Thyroid gland (tissue), 4 donors: ENCODE results near the gene REG1B. TPM values are rescaled to one million over a fixed set of nuclear protein-coding genes. Genes with fewer than 3 reads are reported as not detected.
"Not testable (repeated sequence)": the region's sequence is repeated elsewhere in the genome, so short reads cannot be mapped to it uniquely, and the experiment has no call there.

ENCODE experiments used
- DNase-seq, 2 donors: peaks; one replicate each; pipeline ENCODE4 v3.0.0-alpha.2; 2019
- H3K27ac ChIP-seq, 3 donors: fragments of 200-600 bp; sonication (generic); 1 replicate in 2 of 3; 2 replicates in 1 of 3; pipeline ENCODE4 v1.5.1; 2016 to 2019; ENCODE audit warnings: mild to moderate bottlenecking in 1 of 3, moderate library complexity in 1 of 3
- H3K27me3 ChIP-seq: fragments of 200-600 bp; sonication (generic); one replicate; pipeline ENCODE4 v1.5.1; 2019
- H3K36me3 ChIP-seq, 2 donors: fragments of 200-600 bp; sonication (generic); one replicate each; pipeline ENCODE4 v1.5.1; 2016 to 2019
- H3K4me1 ChIP-seq, 2 donors: fragments of 200-600 bp; sonication (generic); one replicate each; pipeline ENCODE4 v1.5.1; 2017 to 2019
- H3K4me3 ChIP-seq, 3 donors: fragments of 200-600 bp; sonication (generic); replicated peaks in 1 of 3; 1 replicate in 2 of 3; 2 replicates in 1 of 3; pipeline ENCODE4 v1.5.1; 2016; ENCODE audit warnings: mild to moderate bottlenecking in 1 of 3
- H3K9me3 ChIP-seq: fragments of 200-600 bp; sonication (generic); one replicate; pipeline ENCODE4 v1.5.1; 2017
- CTCF ChIP-seq, 6 experiments: fragments of 200-600 bp in 3 of 6; fragments of 450-650 bp in 3 of 6; sonication (generic) in 3 of 6; IDR thresholded peaks; one replicate each; pipeline ENCODE4 v1.5.1; 2016 to 2019; ENCODE audit warnings: antibody characterized with exemption in 6 of 6, mild to moderate bottlenecking in 2 of 6, inconsistent platforms in 1 of 6, moderate library complexity in 1 of 6
- POLR2A ChIP-seq, 2 donors: fragments of 450-650 bp; IDR thresholded peaks; one replicate each; pipeline ENCODE4 v1.6.1; 2017; ENCODE audit warnings: antibody characterized with exemption in 2 of 2, mild to moderate bottlenecking in 2 of 2, moderate library complexity in 1 of 2
- WGBS, 2 donors: methylation state at CpG; one replicate each; pipeline ENCODE4 v1.1.5; 2017; 5-methylcytosine and 5-hydroxymethylcytosine counted together
- intact Hi-C: fragments of 100-400 bp; cut with DNase I; formaldehyde crosslinking; loops from one replicate; pipeline ENCODE4 v1.15.1; 2023
- total RNA-seq, 4 donors: library from RNA; depleted of rRNA; stranded (reverse); fragments of >200 nt; gene quantifications; one replicate each; pipeline ENCODE4 v1.2.3, GENCODE V29; 2016

Gene REG1B
- total RNA-seq, 4 donors from 2014 or later = not detected

- no peaks in the 10 kb centered on the region for H3K9me3 ChIP-seq
- intact Hi-C loops = no loop called here
- H3K36me3 ChIP-seq = no peaks in the 10 kb centered on the region
- H3K27ac ChIP-seq = no peak overlapping the region
- H3K27me3 ChIP-seq = no peaks in the 10 kb centered on the region
- no peak overlapping the region for H3K4me3 ChIP-seq
- no peak for DNase-seq
- no peak for TF ChIP-seq CTCF (IDR thresholded peaks at IDR 0.05)
- TF ChIP-seq POLR2A (IDR thresholded peaks at IDR 0.05) = no peak
- no peaks in the 10 kb centered on the region for H3K4me1 ChIP-seq
- 52 to 57% methylated on average over 2 of the region's 2 CpGs for WGBS, 2 donors
Observed at GRCh38 chr2:79071078-79071477, 16.7 kb downstream of the REG1B start.

DNA sequence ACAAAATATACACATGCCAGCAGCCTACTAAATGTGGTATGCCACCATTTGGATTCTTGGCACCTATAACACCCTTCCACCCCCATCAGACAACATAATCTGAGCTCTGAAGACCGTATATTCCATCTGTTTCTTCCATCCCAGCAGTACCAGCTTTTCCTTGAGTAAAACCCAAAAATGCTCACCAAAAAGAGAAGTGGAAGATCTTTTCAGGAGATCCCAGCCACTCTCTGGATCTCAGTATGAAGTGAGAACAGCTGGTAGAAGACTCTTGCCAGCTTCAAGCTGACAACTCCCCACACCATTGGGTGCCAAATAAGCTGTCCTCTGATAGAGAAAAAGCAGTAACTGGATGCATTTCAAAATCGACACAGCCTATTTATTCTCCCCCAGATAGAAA lies 22.6 kb downstream of the REG1B start:
- no peaks in the 10 kb centered on the region for H3K36me3 ChIP-seq
- WGBS, 2 donors = 69 to 86% methylated on average over 2 of the region's 2 CpGs
- H3K4me3 ChIP-seq = no peak overlapping the region
- TF ChIP-seq CTCF (IDR thresholded peaks at IDR 0.05) = no peak
- TF ChIP-seq POLR2A (IDR thresholded peaks at IDR 0.05) = no peak
- no peak for DNase-seq
- H3K27ac ChIP-seq = no peak overlapping the region
- H3K4me1 ChIP-seq = no peaks in the 10 kb centered on the region
- intact Hi-C loops = no loop called here
- H3K27me3 ChIP-seq = no peaks in the 10 kb centered on the region
- no peaks in the 10 kb centered on the region for H3K9me3 ChIP-seq

DNA sequence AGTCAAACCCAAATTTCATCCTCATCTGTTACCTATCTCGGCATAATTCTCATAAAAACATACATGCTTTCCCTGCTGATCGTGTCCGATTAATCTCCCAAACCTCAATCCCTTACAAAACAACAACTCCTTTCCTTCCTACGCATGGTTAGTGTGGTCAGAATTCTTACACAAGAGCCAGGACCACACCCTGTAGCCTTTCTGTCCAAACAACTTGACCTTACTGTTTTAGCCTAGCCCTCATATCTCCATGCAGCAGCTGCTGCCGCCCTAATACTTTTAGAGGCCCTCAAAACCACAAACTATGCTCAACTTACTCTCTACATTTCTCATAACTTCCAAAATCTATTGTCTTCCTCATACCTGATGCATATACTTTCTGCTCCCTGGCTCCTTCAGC lies 33.0 kb downstream of the REG1B start:
- H3K4me1 ChIP-seq, H3K27me3 ChIP-seq, H3K4me3 ChIP-seq, DNase-seq, H3K36me3 ChIP-seq, intact Hi-C loops, H3K9me3 ChIP-seq, H3K27ac ChIP-seq: not testable (repeated sequence)
- 86 to 89% methylated on average over 5 of the region's 5 CpGs for WGBS, 2 donors

DNA sequence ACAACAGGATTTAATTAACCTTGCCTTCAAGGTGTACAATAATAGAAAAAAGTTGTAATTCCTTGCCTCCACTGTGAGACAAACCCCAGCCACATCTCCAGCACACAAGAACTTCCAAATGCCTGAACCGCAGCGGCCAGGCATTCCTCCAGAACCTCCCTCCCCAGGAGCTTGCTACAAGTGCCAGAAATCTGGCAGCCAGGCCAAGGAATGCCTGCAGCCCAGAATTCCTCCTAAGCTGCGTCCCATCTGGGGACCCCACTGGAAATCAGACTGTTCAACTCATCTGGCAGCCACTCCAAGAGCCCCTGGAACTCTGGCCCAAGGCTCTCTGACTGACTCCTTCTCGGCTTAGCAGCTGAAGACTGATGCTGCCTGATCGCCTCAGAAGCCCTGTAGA lies 34.3 kb downstream of the REG1B start:
- H3K4me1 ChIP-seq, H3K36me3 ChIP-seq, H3K27ac ChIP-seq, DNase-seq, intact Hi-C loops, H3K4me3 ChIP-seq, H3K27me3 ChIP-seq, H3K9me3 ChIP-seq: not testable (repeated sequence)
- WGBS, 2 donors = 61 to 68% methylated on average over 4 of the region's 5 CpGs

DNA sequence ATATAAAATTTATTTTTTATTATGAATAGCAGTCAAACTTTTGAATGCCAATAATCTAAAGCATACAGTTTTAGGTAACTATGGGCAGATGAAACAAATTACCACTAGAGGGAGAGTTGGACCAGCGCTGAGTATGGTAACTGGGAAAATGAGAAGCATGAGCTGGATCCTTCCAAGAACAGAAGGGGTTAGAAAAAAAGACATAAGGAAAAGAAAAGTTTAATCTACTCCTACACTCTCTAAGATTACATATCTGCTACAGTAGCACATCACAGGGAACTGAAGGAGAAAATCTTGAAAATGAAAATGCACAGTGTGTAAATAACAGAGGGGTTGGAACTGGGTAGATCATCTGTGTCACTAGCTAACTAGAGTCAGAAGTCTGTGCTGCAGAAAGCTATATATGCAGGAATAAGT lies 46.8 kb downstream of the REG1B start:
- TF ChIP-seq POLR2A (IDR thresholded peaks at IDR 0.05) = no peak
- TF ChIP-seq CTCF (IDR thresholded peaks at IDR 0.05) = peak in 1 of 6 experiments; percentile 28
- H3K4me1 ChIP-seq = no peaks in the 10 kb centered on the region
- no peaks in the 10 kb centered on the region for H3K27me3 ChIP-seq
- no peak overlapping the region for H3K27ac ChIP-seq
- intact Hi-C loops = no loop called here
- no peak overlapping the region for H3K4me3 ChIP-seq
- H3K9me3 ChIP-seq = no peaks in the 10 kb centered on the region
- DNase-seq = no peak
- 7 to 8% methylated on average over 1 of the region's 1 CpG for whole genome bisulfite sequencing, 2 donors
- no peaks in the 10 kb centered on the region for H3K36me3 ChIP-seq

DNA sequence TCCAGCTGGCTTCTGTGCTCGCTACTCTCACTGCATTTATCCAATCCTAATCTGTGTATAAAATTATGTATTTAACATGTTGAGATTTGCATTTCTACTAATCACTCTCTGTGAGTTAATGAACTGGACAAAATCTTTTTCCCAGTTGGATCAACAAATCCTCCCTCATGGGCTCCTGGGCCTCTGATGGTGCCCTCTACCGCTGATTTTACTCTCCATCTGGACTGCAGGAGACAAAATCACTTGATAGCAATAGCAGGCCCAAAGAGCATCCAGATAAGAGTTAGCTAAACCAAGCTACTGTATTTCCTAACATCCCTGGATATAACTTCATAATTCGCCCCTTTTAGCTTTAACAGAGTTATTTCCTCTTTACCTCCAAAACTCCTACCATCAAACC lies 47.8 kb downstream of the REG1B start:
- H3K4me3 ChIP-seq = no peak overlapping the region
- H3K27ac ChIP-seq = no peak overlapping the region
- DNase-seq = no peak
- H3K27me3 ChIP-seq = no peaks in the 10 kb centered on the region
- H3K4me1 ChIP-seq = no peaks in the 10 kb centered on the region
- TF ChIP-seq POLR2A (IDR thresholded peaks at IDR 0.05) = no peak
- TF ChIP-seq CTCF (IDR thresholded peaks at IDR 0.05) = no peak
- intact Hi-C loops = no loop called here
- 72 to 76% methylated on average over 3 of the region's 3 CpGs for WGBS, 2 donors
- H3K36me3 ChIP-seq = no peaks in the 10 kb centered on the region
- no peaks in the 10 kb centered on the region for H3K9me3 ChIP-seq

Other genes starting within 250 kb of the REG1B start
- not detected for gene REG3G, start 62.3 kb downstream of the REG1B start, total RNA-seq
- not detected for gene REG1A, start 32.5 kb upstream of the REG1B start, total RNA-seq
- not detected for gene REG3A, start 71.8 kb upstream of the REG1B start, total RNA-seq